ENCODE measurements around the gene SORCS2. TPM values are rescaled to one million over a fixed set of nuclear protein-coding genes. Genes with fewer than 3 reads are reported as not detected.

Gene SORCS2
- total RNA-seq, 4 donors from 2014 or later: 0.53 to 9.9 (median 0.90) TPM

GRCh38 chr4:7415927-7416686 lies 223.8 kb downstream of the SORCS2 start:
- H3K4me1 ChIP-seq: no peaks in the 10 kb centered on the region
- H3K27ac ChIP-seq: no peak overlapping the region
- H3K36me3 ChIP-seq: no peaks in the 10 kb centered on the region
- H3K27me3 ChIP-seq: no peaks in the 10 kb centered on the region
- TF ChIP-seq CTCF (IDR thresholded peaks at IDR 0.05): no peak
- TF ChIP-seq POLR2A (IDR thresholded peaks at IDR 0.05): no peak
- no peak overlapping the region for H3K4me3 ChIP-seq
- DNase-seq: peak in 1 of 3 donors; percentile 9
- no peaks in the 10 kb centered on the region for H3K9me3 ChIP-seq

GRCh38 chr4:7416745-7417432 lies 224.6 kb downstream of the SORCS2 start:
- H3K4me3 ChIP-seq: no peak overlapping the region
- no peak overlapping the region for H3K27ac ChIP-seq
- peak in 1 of 3 donors; percentile 15 for DNase-seq
- no peaks in the 10 kb centered on the region for H3K36me3 ChIP-seq
- TF ChIP-seq CTCF (IDR thresholded peaks at IDR 0.05) (no peak), POLR2A (IDR thresholded peaks at IDR 0.05) (no peak)
- H3K4me1 ChIP-seq: no peaks in the 10 kb centered on the region
- no peaks in the 10 kb centered on the region for H3K27me3 ChIP-seq
- no peaks in the 10 kb centered on the region for H3K9me3 ChIP-seq

GRCh38 chr4:7417639-7418038 lies 225.3 kb downstream of the SORCS2 start:
- Histone ChIP-seq H3K27ac (no peak overlapping the region), H3K27me3 (no peaks in the 10 kb centered on the region), H3K36me3 (no peaks in the 10 kb centered on the region), H3K9me3 (no peaks in the 10 kb centered on the region), H3K4me1 (no peaks in the 10 kb centered on the region), H3K4me3 (no peak overlapping the region)
- peak in 1 of 3 donors; percentile 17 for DNase-seq
- TF ChIP-seq CTCF (IDR thresholded peaks at IDR 0.05): no peak
- TF ChIP-seq POLR2A (IDR thresholded peaks at IDR 0.05): no peak

GRCh38 chr4:7418131-7418943 lies 226.0 kb downstream of the SORCS2 start:
- H3K4me1 ChIP-seq: no peaks in the 10 kb centered on the region
- H3K36me3 ChIP-seq: no peaks in the 10 kb centered on the region
- no peaks in the 10 kb centered on the region for H3K9me3 ChIP-seq
- H3K27ac ChIP-seq: no peak overlapping the region
- TF ChIP-seq CTCF (IDR thresholded peaks at IDR 0.05): no peak
- TF ChIP-seq POLR2A (IDR thresholded peaks at IDR 0.05): no peak
- no peaks in the 10 kb centered on the region for H3K27me3 ChIP-seq
- no peak overlapping the region for H3K4me3 ChIP-seq
- peak in 1 of 3 donors; percentile 7 for DNase-seq

- no peaks in the 10 kb centered on the region for H3K9me3 ChIP-seq
- H3K36me3 ChIP-seq: no peaks in the 10 kb centered on the region
- TF ChIP-seq POLR2A (IDR thresholded peaks at IDR 0.05): no peak
- TF ChIP-seq CTCF (IDR thresholded peaks at IDR 0.05): no peak
- H3K4me1 ChIP-seq: no peaks in the 10 kb centered on the region
- no peaks in the 10 kb centered on the region for H3K27me3 ChIP-seq
- peak in 1 of 3 donors; percentile 7 for DNase-seq
- H3K27ac ChIP-seq: no peak overlapping the region
- H3K4me3 ChIP-seq: no peak overlapping the region
Measured at GRCh38 chr4:7419961-7420660, 227.8 kb downstream of the SORCS2 start.

All from Peyer's patch (tissue), 4 donors.